Activated CD4-positive, CD25-positive, alpha-beta regulatory T cell (primary cell): ENCODE results near the gene PUS10.
"Not testable (repeated sequence)": the region's sequence is repeated elsewhere in the genome, so short reads cannot be mapped to it uniquely, and the experiment has no call there.

Experiments used
- DNase-seq, 4 experiments: peaks; one replicate each; lab custom pipeline; 2025; lab: John Stamatoyannopoulos, UW

Gene PUS10, protein sequence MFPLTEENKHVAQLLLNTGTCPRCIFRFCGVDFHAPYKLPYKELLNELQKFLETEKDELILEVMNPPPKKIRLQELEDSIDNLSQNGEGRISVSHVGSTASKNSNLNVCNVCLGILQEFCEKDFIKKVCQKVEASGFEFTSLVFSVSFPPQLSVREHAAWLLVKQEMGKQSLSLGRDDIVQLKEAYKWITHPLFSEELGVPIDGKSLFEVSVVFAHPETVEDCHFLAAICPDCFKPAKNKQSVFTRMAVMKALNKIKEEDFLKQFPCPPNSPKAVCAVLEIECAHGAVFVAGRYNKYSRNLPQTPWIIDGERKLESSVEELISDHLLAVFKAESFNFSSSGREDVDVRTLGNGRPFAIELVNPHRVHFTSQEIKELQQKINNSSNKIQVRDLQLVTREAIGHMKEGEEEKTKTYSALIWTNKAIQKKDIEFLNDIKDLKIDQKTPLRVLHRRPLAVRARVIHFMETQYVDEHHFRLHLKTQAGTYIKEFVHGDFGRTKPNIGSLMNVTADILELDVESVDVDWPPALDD

DNA sequence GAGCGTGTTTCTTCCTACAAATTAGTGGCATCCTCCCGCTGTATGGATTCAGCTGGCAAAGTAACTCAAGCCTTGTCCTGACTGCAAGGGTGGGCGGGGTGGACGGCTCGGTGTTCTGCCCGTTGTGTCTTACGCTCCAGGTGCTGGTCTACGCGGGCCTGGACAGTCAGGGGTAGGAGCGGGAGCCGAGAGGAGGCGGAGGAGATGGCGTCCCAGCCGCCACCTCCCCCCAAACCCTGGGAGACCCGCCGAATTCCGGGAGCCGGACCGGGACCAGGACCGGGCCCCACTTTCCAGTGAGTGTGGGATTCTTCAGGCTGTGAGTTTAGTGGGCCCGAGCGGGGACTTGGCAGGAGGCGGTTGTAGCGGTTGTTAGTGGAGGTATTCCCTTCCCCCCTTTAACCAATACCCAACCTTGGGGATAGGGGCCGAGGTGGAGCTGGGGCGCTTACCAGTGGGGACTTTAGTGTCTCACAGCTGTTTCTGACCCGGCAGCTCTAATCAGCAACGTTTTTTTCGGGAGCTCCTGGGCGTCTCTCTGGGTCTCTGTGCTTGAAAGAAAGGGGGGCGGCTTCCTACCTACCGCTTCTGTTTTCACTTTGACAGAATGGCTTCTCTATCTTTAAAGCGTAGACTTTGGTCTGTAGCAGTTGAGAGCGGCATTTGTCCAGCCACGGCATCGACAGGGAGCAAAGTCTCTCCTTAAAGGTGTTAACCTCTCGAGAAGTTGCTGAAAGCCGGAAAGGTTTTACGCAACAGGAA, at the start of gene PUS10, which contains the start of gene PEX13:
Gene PUS10, minus strand, starts transcription at position 700 of the 762 bp plus-strand sequence. CDS start 6,365 bp downstream, outside the sequence.
Gene PEX13, plus strand, starts transcription at position 165 of the 762 bp plus-strand sequence. Its CDS starts 40 bp downstream, at position 205.
- DNase-seq = peak; percentile 28 to 50 (median 40)

DNA sequence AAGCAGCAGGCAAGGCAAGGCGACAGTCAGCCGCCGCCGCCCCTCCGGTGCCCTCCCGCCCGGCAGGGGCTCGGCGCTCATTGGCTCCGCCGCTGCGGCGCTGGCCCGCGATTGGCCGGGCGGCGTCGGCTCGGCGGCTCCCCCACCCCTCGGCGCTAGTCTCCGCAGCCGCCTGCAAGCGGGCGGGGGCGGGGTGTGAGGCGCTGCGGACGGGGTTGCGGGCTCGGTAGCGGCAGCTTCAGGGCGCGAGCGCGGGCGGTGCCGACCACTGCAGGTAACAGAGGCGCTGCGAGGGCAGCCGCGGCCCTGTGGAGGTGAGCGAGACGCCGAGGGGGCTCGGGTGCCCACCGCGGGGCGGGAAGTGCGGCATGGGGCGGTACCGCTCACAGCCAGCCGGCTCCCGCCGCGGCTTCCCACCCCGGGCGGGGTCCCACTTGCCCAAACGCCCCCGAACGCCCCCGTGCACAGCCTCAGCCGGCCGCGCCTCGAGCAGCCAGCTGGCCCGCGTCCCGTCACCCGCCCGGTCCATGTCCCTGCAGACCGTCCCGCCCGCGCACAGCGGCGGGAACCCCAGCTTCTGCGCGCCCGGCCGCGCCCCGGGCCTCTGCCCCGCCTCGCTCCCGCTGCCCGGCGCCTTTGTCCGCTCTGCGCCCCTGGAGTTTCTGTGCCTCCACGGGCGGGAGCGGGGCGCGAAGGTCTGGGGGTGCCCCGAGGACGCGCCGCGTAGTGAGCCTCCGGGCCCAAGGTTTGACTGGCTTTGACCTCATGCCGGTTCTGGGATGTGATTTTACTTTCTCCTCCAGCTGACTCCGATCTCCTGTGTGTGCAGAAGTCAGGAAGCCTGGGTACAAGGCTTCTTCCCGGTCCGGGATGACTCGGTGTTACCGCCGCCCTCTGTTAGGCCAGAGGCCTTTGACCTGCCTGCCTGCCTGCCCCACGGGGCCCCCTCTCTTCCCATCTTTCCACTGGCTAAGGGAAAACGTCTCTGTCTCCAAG, 48.0 kb upstream of the PUS10 start, which contains the start of gene SANBR:
Gene SANBR, plus strand, starts transcription at position 158 of the 996 bp plus-strand sequence. CDS start 4,480 bp downstream, outside the sequence.
- DNase-seq = peak; percentile 56 to 78 (median 70)

- no peak for DNase-seq
Observed at GRCh38 chr2:61059382-61059781, 41.3 kb upstream of the PUS10 start.

DNA sequence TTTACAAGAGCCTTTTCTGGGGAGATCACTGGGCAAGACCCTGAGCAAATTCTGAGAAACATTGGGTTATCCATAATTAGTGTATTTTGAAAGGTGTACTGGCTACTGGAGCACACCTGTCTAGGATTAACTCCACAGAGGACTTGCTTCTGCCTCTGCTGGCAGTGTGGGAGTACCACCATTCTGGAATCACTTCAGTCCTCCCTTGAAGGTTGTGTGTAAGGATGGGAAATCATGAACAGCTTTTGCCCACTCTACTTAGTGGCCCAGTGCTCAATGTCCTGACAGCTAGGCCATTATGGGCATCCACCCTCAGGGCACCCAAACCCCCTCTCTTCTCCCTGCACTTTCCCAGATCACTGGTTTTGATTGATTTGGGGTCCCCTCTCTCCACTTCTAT, 39.5 kb upstream of the PUS10 start:
- no peak for DNase-seq

- no peak for DNase-seq
Observed at GRCh38 chr2:61055557-61055956, 37.5 kb upstream of the PUS10 start.

GRCh38 chr2:61045999-61046398, 27.9 kb upstream of the PUS10 start:
- no peak for DNase-seq

- no peak for DNase-seq
Observed at GRCh38 chr2:61045226-61045625, 27.2 kb upstream of the PUS10 start.

DNA sequence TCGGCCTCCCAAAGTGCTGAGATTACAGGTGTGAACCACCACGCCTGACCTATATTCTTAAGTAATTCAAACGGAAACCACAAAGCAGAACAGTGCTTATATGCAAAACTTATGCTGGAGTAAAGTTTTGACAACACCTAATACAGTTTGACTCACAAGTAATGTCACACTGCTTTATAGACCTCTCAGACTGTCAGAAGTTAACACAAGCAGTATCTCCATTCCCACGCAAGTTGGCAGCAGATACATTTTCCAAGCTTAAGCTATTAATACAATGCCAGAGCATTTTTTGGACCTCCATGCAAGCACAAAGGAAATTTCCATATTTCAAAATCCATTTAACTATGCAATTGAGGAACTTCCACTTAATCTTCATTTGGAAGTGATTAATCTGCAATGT, 26.6 kb upstream of the PUS10 start:
- no peak for DNase-seq

DNA sequence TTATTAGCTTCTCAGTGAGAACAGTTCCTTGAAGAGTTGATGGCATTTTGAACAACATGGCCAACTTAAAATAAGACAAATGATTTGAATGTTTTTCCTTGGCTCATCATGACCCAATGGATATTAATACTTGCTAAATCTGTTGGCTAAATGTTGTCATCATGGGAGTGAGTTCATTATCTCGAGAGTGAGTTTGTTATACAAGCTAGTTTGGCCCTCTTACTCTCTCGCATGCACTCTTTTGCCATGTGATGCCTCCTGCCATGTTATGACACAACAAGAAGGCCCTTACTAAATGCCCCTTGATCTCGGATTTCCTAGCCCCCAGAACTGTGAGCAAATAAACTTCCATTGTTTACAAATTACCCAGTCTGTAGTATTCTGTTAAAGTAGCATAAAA, 24.8 kb upstream of the PUS10 start:
- DNase-seq = no peak

DNA sequence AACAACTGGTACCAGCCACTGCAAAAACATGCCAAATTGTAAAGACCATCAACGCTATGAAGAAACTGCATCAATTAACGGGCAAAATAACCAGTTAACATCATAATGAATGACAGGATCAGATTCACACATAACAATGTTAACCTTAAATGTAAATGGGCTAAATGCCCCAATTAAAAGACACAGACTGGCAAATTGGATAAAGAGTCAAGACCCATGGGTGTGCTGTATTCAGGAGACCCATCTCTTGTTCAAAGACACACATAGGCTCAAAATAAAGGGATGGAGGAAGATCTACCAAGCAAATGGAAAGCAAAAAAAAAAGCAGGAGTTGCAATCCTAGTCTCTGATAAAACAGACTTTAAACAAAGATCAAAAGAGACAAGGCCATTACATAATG, 18.6 kb upstream of the PUS10 start:
- DNase-seq = not testable (repeated sequence)

DNA sequence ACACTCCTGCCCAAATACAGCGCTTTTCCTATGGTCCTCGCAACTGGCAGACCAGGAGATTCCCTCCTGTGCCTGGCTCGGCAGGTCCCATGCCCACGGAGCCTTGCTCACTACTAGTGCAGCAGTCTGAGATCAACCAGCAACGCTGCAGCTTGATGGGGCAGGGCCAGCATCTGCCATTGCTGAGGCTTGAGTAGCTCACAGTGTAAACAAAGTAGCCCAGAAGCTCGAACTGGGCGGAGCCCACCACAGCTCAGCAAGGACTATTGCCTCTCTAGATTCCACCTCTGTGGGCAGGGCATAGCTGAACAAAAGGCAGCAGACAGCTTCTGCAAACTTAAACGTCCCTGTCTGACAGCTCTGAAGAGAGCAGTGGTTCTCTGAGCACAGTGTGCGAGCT, 16.5 kb upstream of the PUS10 start:
- not testable (repeated sequence) for DNase-seq

GRCh38 chr2:61029533-61029932, 11.5 kb upstream of the PUS10 start:
- no peak for DNase-seq

- no peak for DNase-seq
Observed at GRCh38 chr2:61023670-61024069, 5.6 kb upstream of the PUS10 start.

- no peak for DNase-seq
Observed at GRCh38 chr2:61021228-61021660, 3.2 kb upstream of the PUS10 start.

- no peak for DNase-seq
Observed at GRCh38 chr2:61018798-61019197, 743 bp upstream of the PUS10 start.

GRCh38 chr2:61018318-61018755, 282 bp upstream of the PUS10 start:
- DNase-seq = no peak

GRCh38 chr2:61017003-61017555, 976 bp downstream of the PUS10 start:
- peak; percentile 48 to 55 (median 52) for DNase-seq

DNA sequence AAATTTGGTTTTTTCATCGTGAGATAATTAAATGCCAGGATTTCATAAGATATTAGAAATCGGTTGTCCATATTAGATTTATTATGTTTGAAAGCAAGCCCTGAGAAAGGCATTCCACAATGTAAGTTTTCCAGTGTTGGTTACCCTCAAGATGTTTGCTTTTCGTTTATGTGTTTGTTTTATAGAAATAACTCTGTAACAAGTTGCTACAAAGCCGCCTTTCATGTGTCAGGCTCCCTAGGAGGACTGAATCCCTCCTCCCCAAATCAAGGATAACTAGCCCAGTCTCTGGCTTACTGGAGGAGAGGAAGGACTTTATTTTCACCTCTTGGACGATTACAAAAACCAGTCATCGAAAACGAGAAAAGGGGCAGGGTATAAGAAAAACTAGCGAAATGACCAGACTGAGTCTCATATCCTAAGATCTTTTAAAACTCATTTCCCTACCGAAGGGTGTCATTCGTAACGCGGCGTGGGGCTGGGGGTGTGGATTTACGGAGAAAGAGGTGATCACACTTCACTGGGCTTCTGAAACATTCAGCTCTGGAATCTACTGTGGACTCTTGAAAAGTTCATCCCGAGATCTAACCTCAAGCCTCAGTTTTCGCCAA, 1.6 kb downstream of the PUS10 start:
- DNase-seq = no peak

GRCh38 chr2:61015976-61016375, 2.1 kb downstream of the PUS10 start:
- no peak for DNase-seq

GRCh38 chr2:61014763-61015162, 3.3 kb downstream of the PUS10 start:
- DNase-seq = no peak
